HEK293 (cell line): ENCODE results near the gene LRRN4CL.

Source experiments
- CTCF ChIA-PET: fragments of 350-600 bp; formaldehyde crosslinking; extraction: SDS; loops from one replicate; lab custom pipeline; 2021; ENCODE audit warnings: antibody characterized with exemption; lab: Yijun Ruan, JAX
- POLR2A ChIA-PET: fragments of 300-600 bp; formaldehyde crosslinking; extraction: SDS; loops from one replicate; lab custom pipeline; 2020; ENCODE audit warnings: antibody characterized with exemption, inconsistent platforms; lab: Yijun Ruan, JAX
- H3K27ac ChIP-seq: fragments of 200-500 bp; sonication (Bioruptor generic); 2 replicates; pipeline ENCODE4 v1.5.1; 2014; ENCODE audit warnings: low read depth, low read length, control low read depth, inconsistent platforms; ENCODE audit errors: extremely low read depth
- H3K36me3 ChIP-seq, 2 experiments: fragments of 200-500 bp in 1 of 2; sonication (Bioruptor generic) in 1 of 2; 1 replicate in 1 of 2; 2 replicates in 1 of 2; pipeline ENCODE4 v1.5.1; 2014 to 2017; ENCODE audit warnings: inconsistent platforms in 2 of 2, low read length in 2 of 2; ENCODE audit not compliant: control insufficient read depth in 2 of 2, insufficient read depth in 1 of 2
- H3K4me1 ChIP-seq: fragments of 200-500 bp; sonication (Bioruptor generic); 2 replicates; pipeline ENCODE4 v1.5.1; 2014; ENCODE audit warnings: mild to moderate bottlenecking, low read length, inconsistent platforms; ENCODE audit not compliant: control insufficient read depth, insufficient read depth
- H3K4me3 ChIP-seq: 2 replicates; pipeline ENCODE4 v1.5.1; 2011; ENCODE audit warnings: low read depth, mild to moderate bottlenecking, control low read depth, low read length, moderate library complexity
- H3K9me3 ChIP-seq: fragments of 200-500 bp; sonication (Bioruptor generic); 2 replicates; pipeline ENCODE4 v1.5.1; 2014; ENCODE audit warnings: low read depth, low read length, inconsistent platforms; ENCODE audit not compliant: control insufficient read depth, insufficient read depth
- CTCF ChIP-seq: fragments of 450-650 bp; formaldehyde crosslinking; IDR thresholded peaks from 2 replicates; pipeline ENCODE4 v1.5.1; 2016; ENCODE audit warnings: missing biosample characterization, missing genetic modification characterization
- HOXD13 ChIP-seq: sonication (generic); formaldehyde crosslinking; IDR thresholded peaks from 2 replicates; pipeline ENCODE4 v1.8.0; 2022; ENCODE audit warnings: missing genetic modification reagents, borderline replicate concordance
- MEIS1 ChIP-seq: sonication (generic); formaldehyde crosslinking; IDR thresholded peaks from 2 replicates; pipeline ENCODE4 v1.8.1; 2022; ENCODE audit warnings: missing genetic modification reagents, mild to moderate bottlenecking, borderline replicate concordance
- PRDM1 ChIP-seq: fragments of 450-650 bp; formaldehyde crosslinking; IDR thresholded peaks from 2 replicates; pipeline ENCODE4; 2016; ENCODE audit warnings: missing biosample characterization, missing genetic modification characterization
- SALL2 ChIP-seq: fragments of 450-650 bp; formaldehyde crosslinking; IDR thresholded peaks from 2 replicates; pipeline ENCODE4 v1.5.0; 2017; ENCODE audit warnings: missing biosample characterization, mild to moderate bottlenecking, missing genetic modification characterization, borderline replicate concordance
- TRIM28 ChIP-seq: IDR thresholded peaks from 2 replicates; pipeline ENCODE4 v1.6.1; 2011; ENCODE audit warnings: low read length, control low read depth, borderline replicate concordance
- ZNF174 ChIP-seq: fragments of 450-650 bp; formaldehyde crosslinking; IDR thresholded peaks from 2 replicates; pipeline ENCODE4 v1.5.0; 2017; ENCODE audit warnings: missing biosample characterization, mild to moderate bottlenecking, missing genetic modification characterization
- ZNF202 ChIP-seq: fragments of 450-650 bp; formaldehyde crosslinking; IDR thresholded peaks from 2 replicates; pipeline ENCODE4 v1.5.1; 2016; ENCODE audit warnings: missing biosample characterization, missing genetic modification characterization, borderline replicate concordance
- ZNF214 ChIP-seq: fragments of 450-650 bp; formaldehyde crosslinking; IDR thresholded peaks from 2 replicates; pipeline ENCODE4 v1.5.1; 2017; ENCODE audit warnings: missing biosample characterization, mild to moderate bottlenecking, missing genetic modification characterization, borderline replicate concordance
- ZNF280D ChIP-seq: fragments of 450-650 bp; formaldehyde crosslinking; IDR thresholded peaks from 2 replicates; pipeline ENCODE4 v1.5.1; 2016; ENCODE audit warnings: missing biosample characterization, missing genetic modification characterization
- ZNF350 ChIP-seq: fragments of 450-650 bp; formaldehyde crosslinking; IDR thresholded peaks from 2 replicates; pipeline ENCODE4 v1.5.0; 2017; ENCODE audit warnings: missing biosample characterization, mild to moderate bottlenecking, missing genetic modification characterization
- ZNF544 ChIP-seq: fragments of 450-650 bp; formaldehyde crosslinking; IDR thresholded peaks from 2 replicates; pipeline ENCODE4 v1.5.0; 2017; ENCODE audit warnings: missing biosample characterization, missing genetic modification characterization
- ZNF558 ChIP-seq: fragments of 450-650 bp; formaldehyde crosslinking; IDR thresholded peaks from 2 replicates; pipeline ENCODE4 v1.5.1; 2016; ENCODE audit warnings: missing biosample characterization, missing genetic modification characterization
- ZNF571 ChIP-seq: fragments of 450-650 bp; formaldehyde crosslinking; IDR thresholded peaks from 2 replicates; pipeline ENCODE4 v1.5.0; 2017; ENCODE audit warnings: missing biosample characterization, missing genetic modification characterization
- ZNF660 ChIP-seq: fragments of 450-650 bp; IDR thresholded peaks from 2 replicates; pipeline ENCODE4 v1.5.1; 2018; ENCODE audit warnings: missing biosample characterization, mild to moderate bottlenecking, missing genetic modification characterization
- ZNF747 ChIP-seq: fragments of 450-650 bp; formaldehyde crosslinking; IDR thresholded peaks from 2 replicates; pipeline ENCODE4 v1.5.1; 2016; ENCODE audit warnings: missing biosample characterization, missing genetic modification characterization
- ZNF76 ChIP-seq: fragments of 450-650 bp; formaldehyde crosslinking; IDR thresholded peaks from 2 replicates; pipeline ENCODE4; 2016; ENCODE audit warnings: low read depth, missing biosample characterization, missing genetic modification characterization, borderline replicate concordance
- ZNF792 ChIP-seq: fragments of 450-650 bp; formaldehyde crosslinking; IDR thresholded peaks from 2 replicates; pipeline ENCODE4 v1.5.1; 2016; ENCODE audit warnings: missing biosample characterization, missing genetic modification characterization
- TF ChIP-seq, protein P1 (sequence below): fragments of 450-650 bp; formaldehyde crosslinking; IDR thresholded peaks from 2 replicates; pipeline ENCODE4; 2016; ENCODE audit warnings: missing biosample characterization, missing genetic modification characterization
- TF ChIP-seq, protein P2 (sequence below): fragments of 450-650 bp; formaldehyde crosslinking; IDR thresholded peaks from 2 replicates; pipeline ENCODE4 v1.5.1; 2016; ENCODE audit warnings: missing biosample characterization, missing genetic modification characterization
- TF ChIP-seq, protein P3 (sequence below): fragments of 450-650 bp; formaldehyde crosslinking; IDR thresholded peaks from 2 replicates; pipeline ENCODE4 v1.5.1; 2016; ENCODE audit warnings: missing biosample characterization, missing genetic modification characterization
- TF ChIP-seq, protein P4 (sequence below): fragments of 450-650 bp; formaldehyde crosslinking; IDR thresholded peaks from 2 replicates; pipeline ENCODE4 v1.5.1; 2016; ENCODE audit warnings: missing biosample characterization, missing genetic modification characterization

Gene LRRN4CL

GRCh38 chr11:62706850-62707247, 17.5 kb upstream of the LRRN4CL start:
- TF ChIP-seq ZNF792 (tag by site-specific recombination) (no peak), ZNF571 (tag by site-specific recombination) (no peak), ZNF558 (tag by site-specific recombination) (no peak), ZNF544 (no peak), TRIM28 (no peak), PRDM1 (no peak), ZNF660 (no peak), ZNF350 (tag by site-specific recombination) (no peak), ZNF214 (tag by site-specific recombination) (no peak), ZNF747 (tag by site-specific recombination) (no peak), ZNF76 (tag by site-specific recombination) (no peak), MEIS1 (CRISPR knock-in tag) (no peak), ZNF202 (tag by site-specific recombination) (no peak), SALL2 (tag by site-specific recombination) (no peak)
- TF ChIP-seq, protein P1, sequence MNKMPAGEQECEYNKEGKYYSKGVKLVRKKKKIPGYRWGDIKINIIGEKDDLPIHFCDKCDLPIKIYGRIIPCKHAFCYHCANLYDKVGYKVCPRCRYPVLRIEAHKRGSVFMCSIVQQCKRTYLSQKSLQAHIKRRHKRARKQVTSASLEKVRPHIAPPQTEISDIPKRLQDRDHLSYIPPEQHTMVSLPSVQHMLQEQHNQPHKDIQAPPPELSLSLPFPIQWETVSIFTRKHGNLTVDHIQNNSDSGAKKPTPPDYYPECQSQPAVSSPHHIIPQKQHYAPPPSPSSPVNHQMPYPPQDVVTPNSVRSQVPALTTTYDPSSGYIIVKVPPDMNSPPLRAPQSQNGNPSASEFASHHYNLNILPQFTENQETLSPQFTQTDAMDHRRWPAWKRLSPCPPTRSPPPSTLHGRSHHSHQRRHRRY (tag by site-specific recombination): no peak
- TF ChIP-seq, protein P2, sequence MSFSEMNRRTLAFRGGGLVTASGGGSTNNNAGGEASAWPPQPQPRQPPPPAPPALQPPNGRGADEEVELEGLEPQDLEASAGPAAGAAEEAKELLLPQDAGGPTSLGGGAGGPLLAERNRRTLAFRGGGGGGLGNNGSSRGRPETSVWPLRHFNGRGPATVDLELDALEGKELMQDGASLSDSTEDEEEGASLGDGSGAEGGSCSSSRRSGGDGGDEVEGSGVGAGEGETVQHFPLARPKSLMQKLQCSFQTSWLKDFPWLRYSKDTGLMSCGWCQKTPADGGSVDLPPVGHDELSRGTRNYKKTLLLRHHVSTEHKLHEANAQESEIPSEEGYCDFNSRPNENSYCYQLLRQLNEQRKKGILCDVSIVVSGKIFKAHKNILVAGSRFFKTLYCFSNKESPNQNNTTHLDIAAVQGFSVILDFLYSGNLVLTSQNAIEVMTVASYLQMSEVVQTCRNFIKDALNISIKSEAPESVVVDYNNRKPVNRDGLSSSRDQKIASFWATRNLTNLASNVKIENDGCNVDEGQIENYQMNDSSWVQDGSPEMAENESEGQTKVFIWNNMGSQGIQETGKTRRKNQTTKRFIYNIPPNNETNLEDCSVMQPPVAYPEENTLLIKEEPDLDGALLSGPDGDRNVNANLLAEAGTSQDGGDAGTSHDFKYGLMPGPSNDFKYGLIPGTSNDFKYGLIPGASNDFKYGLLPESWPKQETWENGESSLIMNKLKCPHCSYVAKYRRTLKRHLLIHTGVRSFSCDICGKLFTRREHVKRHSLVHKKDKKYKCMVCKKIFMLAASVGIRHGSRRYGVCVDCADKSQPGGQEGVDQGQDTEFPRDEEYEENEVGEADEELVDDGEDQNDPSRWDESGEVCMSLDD (tag by site-specific recombination): no peak
- ChIA-PET POLR2A (interaction anchor here (0.9 to 3.7 kb wide), 18 partner anchors 9 to 134 kb away, joined by 3 to 34 read pairs (median 10); partner anchors contain the start of genes C11orf98, CSKMT, EEF1G and HNRNPUL2), CTCF (interaction anchor here (0.5 to 2.1 kb wide), 3 partner anchors 10 to 63 kb away, joined by 3 to 7 read pairs (median 3); no protein-coding TSS in a partner anchor)
- Histone ChIP-seq H3K4me1 (peaks cover 3% of the 10 kb centered on the region; the same call in 1 of the 2 replicates), H3K4me3 (no peak overlapping the region), H3K27ac (no peak overlapping the region; the same call in 1 of the 2 replicates), H3K9me3 (no peaks in the 10 kb centered on the region), H3K36me3 (peaks cover 7 to 90% of the 10 kb centered on the region in 2 experiments)

- ChIA-PET POLR2A (interaction anchor here (0.8 to 3.7 kb wide), 20 partner anchors 9 to 149 kb away, joined by 3 to 34 read pairs (median 7); partner anchors contain the start of genes C11orf98, CSKMT, EEF1G and HNRNPUL2), CTCF (interaction anchor here (0.7 to 2.1 kb wide), 7 partner anchors 9 to 281 kb away, joined by 3 to 7 read pairs (median 3); no protein-coding TSS in a partner anchor)
- peak overlapping the region; percentile 62 for H3K27ac ChIP-seq
- H3K9me3 ChIP-seq: no peaks in the 10 kb centered on the region
- peaks cover 13 to 90% of the 10 kb centered on the region in 2 experiments for H3K36me3 ChIP-seq
- peaks cover 3% of the 10 kb centered on the region; the same call in 1 of the 2 replicates for H3K4me1 ChIP-seq
- peak overlapping the region; percentile 62 for H3K4me3 ChIP-seq
- TF ChIP-seq ZNF280D (tag by site-specific recombination) (no peak), CTCF (tag by site-specific recombination) (no peak), ZNF174 (tag by site-specific recombination) (no peak), ZNF558 (tag by site-specific recombination) (no peak), HOXD13 (CRISPR knock-in tag) (0 out of 2 replicates have a peak, but pooled peaks have one; percentile 9)
- TF ChIP-seq, protein P3, sequence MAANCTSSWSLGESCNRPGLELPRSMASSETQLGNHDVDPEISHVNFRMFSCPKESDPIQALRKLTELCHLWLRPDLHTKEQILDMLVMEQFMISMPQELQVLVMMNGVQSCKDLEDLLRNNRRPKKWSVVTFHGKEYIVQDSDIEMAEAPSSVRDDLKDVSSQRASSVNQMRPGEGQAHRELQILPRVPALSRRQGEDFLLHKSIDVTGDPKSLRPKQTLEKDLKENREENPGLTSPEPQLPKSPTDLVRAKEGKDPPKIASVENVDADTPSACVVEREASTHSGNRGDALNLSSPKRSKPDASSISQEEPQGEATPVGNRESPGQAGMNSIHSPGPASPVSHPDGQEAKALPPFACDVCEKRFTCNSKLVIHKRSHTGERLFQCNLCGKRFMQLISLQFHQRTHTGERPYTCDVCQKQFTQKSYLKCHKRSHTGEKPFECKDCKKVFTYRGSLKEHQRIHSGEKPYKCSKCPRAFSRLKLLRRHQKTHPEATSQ (tag by site-specific recombination): no peak
- TF ChIP-seq, protein P4, sequence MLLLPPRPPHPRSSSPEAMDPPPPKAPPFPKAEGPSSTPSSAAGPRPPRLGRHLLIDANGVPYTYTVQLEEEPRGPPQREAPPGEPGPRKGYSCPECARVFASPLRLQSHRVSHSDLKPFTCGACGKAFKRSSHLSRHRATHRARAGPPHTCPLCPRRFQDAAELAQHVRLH (tag by site-specific recombination): no peak
These were observed 16.8 kb upstream of the LRRN4CL start for GRCh38 chr11:62705880-62706849.
